WTC11 (cell line): Measurements from ENCODE around the gene AUP1. TPM values are rescaled to one million over a fixed set of nuclear protein-coding genes. Genes with fewer than 3 reads are reported as not detected.

ENCODE experiments used
- CREB1 ChIP-seq: sonication (generic); formaldehyde crosslinking; IDR thresholded peaks from 2 replicates; pipeline ENCODE4 v1.8.0; 2023; ENCODE audit warnings: mild to moderate bottlenecking, missing genetic modification reagents
- GABPB1 ChIP-seq: sonication (generic); formaldehyde crosslinking; IDR thresholded peaks from 2 replicates; pipeline ENCODE4 v1.8.1; 2023; ENCODE audit warnings: mild to moderate bottlenecking, missing genetic modification reagents
- GRHL2 ChIP-seq: fragments of 250-450 bp; sonication (Bioruptor Pico); IDR thresholded peaks from 2 replicates; pipeline ENCODE4 v1.8.0; 2022; ENCODE audit warnings: mild to moderate bottlenecking, moderate library complexity; ENCODE audit not compliant: insufficient replicate concordance, severe bottlenecking
- IRF2 ChIP-seq: sonication (generic); formaldehyde crosslinking; IDR thresholded peaks from 2 replicates; pipeline ENCODE4 v1.8.0; 2022; ENCODE audit warnings: low read depth, missing genetic modification reagents, borderline replicate concordance
- JAZF1 ChIP-seq: fragments of 250-450 bp; sonication (Bioruptor Pico); IDR thresholded peaks from 2 replicates; pipeline ENCODE4 v1.9.0; 2021; ENCODE audit warnings: moderate library complexity, mild to moderate bottlenecking, inconsistent platforms
- MXD4 ChIP-seq: fragments of 250-450 bp; sonication (Bioruptor Pico); IDR thresholded peaks from 2 replicates; pipeline ENCODE4 v1.8.0; 2021; ENCODE audit warnings: mild to moderate bottlenecking, moderate library complexity, borderline replicate concordance
- OVOL2 ChIP-seq: fragments of 250-450 bp; sonication (Bioruptor Pico); IDR thresholded peaks from 2 replicates; pipeline ENCODE4 v1.9.0; 2021; ENCODE audit warnings: mild to moderate bottlenecking, borderline replicate concordance
- ZNF416 ChIP-seq: fragments of 250-450 bp; sonication (Bioruptor Pico); IDR thresholded peaks from 2 replicates; pipeline ENCODE4 v1.9.0; 2021; ENCODE audit warnings: mild to moderate bottlenecking, inconsistent platforms
- total RNA-seq: library from RNA; stranded (reverse); gene quantifications from 3 replicates; pipeline ENCODE4 v1.2.3, GENCODE V29; 2021
- TF ChIP-seq, protein P1 (sequence below): fragments of 200-600 bp; IDR thresholded peaks from 2 replicates; pipeline ENCODE4 v1.8.0; 2022; ENCODE audit warnings: antibody characterized with exemption
- TF ChIP-seq, protein P2 (sequence below): sonication (generic); formaldehyde crosslinking; IDR thresholded peaks from 2 replicates; pipeline ENCODE4 v1.8.0; 2022; ENCODE audit warnings: missing genetic modification reagents
- TF ChIP-seq, protein P3 (sequence below): sonication (generic); formaldehyde crosslinking; IDR thresholded peaks from 2 replicates; pipeline ENCODE4 v1.8.1; 2023; ENCODE audit warnings: mild to moderate bottlenecking, missing genetic modification reagents, moderate library complexity
- TF ChIP-seq, protein P4 (sequence below): sonication (generic); formaldehyde crosslinking; conservative IDR thresholded peaks from 2 replicates; pipeline ENCODE4 v1.8.1; 2022; ENCODE audit warnings: mild to moderate bottlenecking, missing genetic modification reagents
- TF ChIP-seq, protein P5 (sequence below): fragments of 250-450 bp; sonication (Bioruptor Pico); IDR thresholded peaks from 2 replicates; pipeline ENCODE4 v2.1.2; 2022; ENCODE audit warnings: mild to moderate bottlenecking, moderate library complexity
- TF ChIP-seq, protein P6 (sequence below): sonication (generic); formaldehyde crosslinking; IDR thresholded peaks from 2 replicates; pipeline ENCODE4 v1.8.0; 2022; ENCODE audit warnings: mild to moderate bottlenecking, missing genetic modification reagents
- TF ChIP-seq, protein P7 (sequence below): sonication (generic); formaldehyde crosslinking; IDR thresholded peaks from 2 replicates; pipeline ENCODE4 v1.8.1; 2023; ENCODE audit warnings: mild to moderate bottlenecking, missing genetic modification reagents
- TF ChIP-seq, protein P8 (sequence below): fragments of 250-450 bp; sonication (Bioruptor Pico); IDR thresholded peaks from 2 replicates; pipeline ENCODE4 v1.9.0; 2021; ENCODE audit warnings: mild to moderate bottlenecking, borderline replicate concordance
- TF ChIP-seq, protein P9 (sequence below): sonication (generic); formaldehyde crosslinking; IDR thresholded peaks from 2 replicates; pipeline ENCODE4 v1.8.1; 2022; ENCODE audit warnings: low read depth, missing genetic modification reagents, borderline replicate concordance
- TF ChIP-seq, protein P10 (sequence below): sonication (generic); formaldehyde crosslinking; IDR thresholded peaks from 2 replicates; pipeline ENCODE4 v1.8.1; 2023; ENCODE audit warnings: mild to moderate bottlenecking, missing genetic modification reagents

The AUP1 gene
- total RNA-seq, 1 experiment from 2014 or later = 84.9 TPM

DNA sequence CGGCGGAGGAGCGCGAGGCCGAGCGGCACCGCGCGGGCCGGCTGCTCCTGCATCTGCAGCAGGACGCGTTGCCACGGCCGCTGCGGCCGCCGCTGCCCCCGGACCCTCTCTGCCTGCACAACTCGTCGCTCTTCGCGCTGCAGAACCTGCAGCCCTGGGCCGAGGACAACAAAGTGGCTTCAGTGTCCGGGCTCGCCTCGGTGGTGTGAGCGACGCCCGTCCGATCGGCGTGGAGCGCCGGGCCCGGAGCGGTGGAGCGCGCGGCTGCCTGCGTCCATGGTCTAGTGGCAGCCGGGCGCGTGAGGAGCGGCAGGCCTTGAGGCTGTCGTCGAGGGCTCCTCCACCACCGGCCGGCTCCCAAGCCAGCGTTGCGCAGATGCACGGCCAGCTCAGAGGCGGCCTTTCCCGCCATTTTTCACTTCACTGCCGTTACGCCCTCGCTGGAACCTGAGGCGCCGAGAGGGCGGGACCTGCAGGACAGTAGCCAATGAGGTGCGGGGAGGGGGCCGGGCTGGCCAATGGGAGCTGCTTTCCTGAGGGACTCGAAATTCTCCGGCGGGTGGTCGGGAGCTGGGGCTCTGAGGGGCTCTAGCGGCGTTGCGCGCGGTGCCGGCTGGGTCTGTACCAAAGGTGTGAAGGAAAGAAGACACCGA is 13.4 kb downstream of the AUP1 start (continued):
- TF ChIP-seq GABPB1 (CRISPR knock-in tag) (no peak), GRHL2 (CRISPR knock-in tag) (no peak), MXD4 (no peak), OVOL2 (CRISPR knock-in tag) (no peak), IRF2 (CRISPR knock-in tag) (no peak), JAZF1 (CRISPR knock-in tag) (no peak), ZNF416 (CRISPR knock-in tag) (no peak), CREB1 (CRISPR knock-in tag) (peak; percentile 93)
- TF ChIP-seq, protein P1, sequence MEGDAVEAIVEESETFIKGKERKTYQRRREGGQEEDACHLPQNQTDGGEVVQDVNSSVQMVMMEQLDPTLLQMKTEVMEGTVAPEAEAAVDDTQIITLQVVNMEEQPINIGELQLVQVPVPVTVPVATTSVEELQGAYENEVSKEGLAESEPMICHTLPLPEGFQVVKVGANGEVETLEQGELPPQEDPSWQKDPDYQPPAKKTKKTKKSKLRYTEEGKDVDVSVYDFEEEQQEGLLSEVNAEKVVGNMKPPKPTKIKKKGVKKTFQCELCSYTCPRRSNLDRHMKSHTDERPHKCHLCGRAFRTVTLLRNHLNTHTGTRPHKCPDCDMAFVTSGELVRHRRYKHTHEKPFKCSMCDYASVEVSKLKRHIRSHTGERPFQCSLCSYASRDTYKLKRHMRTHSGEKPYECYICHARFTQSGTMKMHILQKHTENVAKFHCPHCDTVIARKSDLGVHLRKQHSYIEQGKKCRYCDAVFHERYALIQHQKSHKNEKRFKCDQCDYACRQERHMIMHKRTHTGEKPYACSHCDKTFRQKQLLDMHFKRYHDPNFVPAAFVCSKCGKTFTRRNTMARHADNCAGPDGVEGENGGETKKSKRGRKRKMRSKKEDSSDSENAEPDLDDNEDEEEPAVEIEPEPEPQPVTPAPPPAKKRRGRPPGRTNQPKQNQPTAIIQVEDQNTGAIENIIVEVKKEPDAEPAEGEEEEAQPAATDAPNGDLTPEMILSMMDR = no peak
- TF ChIP-seq, protein P2, sequence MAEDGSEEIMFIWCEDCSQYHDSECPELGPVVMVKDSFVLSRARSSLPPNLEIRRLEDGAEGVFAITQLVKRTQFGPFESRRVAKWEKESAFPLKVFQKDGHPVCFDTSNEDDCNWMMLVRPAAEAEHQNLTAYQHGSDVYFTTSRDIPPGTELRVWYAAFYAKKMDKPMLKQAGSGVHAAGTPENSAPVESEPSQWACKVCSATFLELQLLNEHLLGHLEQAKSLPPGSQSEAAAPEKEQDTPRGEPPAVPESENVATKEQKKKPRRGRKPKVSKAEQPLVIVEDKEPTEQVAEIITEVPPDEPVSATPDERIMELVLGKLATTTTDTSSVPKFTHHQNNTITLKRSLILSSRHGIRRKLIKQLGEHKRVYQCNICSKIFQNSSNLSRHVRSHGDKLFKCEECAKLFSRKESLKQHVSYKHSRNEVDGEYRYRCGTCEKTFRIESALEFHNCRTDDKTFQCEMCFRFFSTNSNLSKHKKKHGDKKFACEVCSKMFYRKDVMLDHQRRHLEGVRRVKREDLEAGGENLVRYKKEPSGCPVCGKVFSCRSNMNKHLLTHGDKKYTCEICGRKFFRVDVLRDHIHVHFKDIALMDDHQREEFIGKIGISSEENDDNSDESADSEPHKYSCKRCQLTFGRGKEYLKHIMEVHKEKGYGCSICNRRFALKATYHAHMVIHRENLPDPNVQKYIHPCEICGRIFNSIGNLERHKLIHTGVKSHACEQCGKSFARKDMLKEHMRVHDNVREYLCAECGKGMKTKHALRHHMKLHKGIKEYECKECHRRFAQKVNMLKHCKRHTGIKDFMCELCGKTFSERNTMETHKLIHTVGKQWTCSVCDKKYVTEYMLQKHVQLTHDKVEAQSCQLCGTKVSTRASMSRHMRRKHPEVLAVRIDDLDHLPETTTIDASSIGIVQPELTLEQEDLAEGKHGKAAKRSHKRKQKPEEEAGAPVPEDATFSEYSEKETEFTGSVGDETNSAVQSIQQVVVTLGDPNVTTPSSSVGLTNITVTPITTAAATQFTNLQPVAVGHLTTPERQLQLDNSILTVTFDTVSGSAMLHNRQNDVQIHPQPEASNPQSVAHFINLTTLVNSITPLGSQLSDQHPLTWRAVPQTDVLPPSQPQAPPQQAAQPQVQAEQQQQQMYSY (CRISPR knock-in tag) = peak; percentile 48
- TF ChIP-seq, protein P3, sequence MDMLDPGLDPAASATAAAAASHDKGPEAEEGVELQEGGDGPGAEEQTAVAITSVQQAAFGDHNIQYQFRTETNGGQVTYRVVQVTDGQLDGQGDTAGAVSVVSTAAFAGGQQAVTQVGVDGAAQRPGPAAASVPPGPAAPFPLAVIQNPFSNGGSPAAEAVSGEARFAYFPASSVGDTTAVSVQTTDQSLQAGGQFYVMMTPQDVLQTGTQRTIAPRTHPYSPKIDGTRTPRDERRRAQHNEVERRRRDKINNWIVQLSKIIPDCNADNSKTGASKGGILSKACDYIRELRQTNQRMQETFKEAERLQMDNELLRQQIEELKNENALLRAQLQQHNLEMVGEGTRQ (CRISPR knock-in tag) = no peak
- TF ChIP-seq, protein P4, sequence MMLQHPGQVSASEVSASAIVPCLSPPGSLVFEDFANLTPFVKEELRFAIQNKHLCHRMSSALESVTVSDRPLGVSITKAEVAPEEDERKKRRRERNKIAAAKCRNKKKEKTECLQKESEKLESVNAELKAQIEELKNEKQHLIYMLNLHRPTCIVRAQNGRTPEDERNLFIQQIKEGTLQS (CRISPR knock-in tag) = no peak; the same call in 1 of the 2 replicates
- TF ChIP-seq, protein P5, sequence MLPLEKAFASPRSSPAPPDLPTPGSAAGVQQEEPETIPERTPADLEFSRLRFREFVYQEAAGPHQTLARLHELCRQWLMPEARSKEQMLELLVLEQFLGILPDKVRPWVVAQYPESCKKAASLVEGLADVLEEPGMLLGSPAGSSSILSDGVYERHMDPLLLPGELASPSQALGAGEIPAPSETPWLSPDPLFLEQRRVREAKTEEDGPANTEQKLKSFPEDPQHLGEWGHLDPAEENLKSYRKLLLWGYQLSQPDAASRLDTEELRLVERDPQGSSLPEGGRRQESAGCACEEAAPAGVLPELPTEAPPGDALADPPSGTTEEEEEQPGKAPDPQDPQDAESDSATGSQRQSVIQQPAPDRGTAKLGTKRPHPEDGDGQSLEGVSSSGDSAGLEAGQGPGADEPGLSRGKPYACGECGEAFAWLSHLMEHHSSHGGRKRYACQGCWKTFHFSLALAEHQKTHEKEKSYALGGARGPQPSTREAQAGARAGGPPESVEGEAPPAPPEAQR (CRISPR knock-in tag) = no peak
- TF ChIP-seq, protein P6, sequence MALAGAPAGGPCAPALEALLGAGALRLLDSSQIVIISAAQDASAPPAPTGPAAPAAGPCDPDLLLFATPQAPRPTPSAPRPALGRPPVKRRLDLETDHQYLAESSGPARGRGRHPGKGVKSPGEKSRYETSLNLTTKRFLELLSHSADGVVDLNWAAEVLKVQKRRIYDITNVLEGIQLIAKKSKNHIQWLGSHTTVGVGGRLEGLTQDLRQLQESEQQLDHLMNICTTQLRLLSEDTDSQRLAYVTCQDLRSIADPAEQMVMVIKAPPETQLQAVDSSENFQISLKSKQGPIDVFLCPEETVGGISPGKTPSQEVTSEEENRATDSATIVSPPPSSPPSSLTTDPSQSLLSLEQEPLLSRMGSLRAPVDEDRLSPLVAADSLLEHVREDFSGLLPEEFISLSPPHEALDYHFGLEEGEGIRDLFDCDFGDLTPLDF (CRISPR knock-in tag) = peak; percentile 96
- TF ChIP-seq, protein P7, sequence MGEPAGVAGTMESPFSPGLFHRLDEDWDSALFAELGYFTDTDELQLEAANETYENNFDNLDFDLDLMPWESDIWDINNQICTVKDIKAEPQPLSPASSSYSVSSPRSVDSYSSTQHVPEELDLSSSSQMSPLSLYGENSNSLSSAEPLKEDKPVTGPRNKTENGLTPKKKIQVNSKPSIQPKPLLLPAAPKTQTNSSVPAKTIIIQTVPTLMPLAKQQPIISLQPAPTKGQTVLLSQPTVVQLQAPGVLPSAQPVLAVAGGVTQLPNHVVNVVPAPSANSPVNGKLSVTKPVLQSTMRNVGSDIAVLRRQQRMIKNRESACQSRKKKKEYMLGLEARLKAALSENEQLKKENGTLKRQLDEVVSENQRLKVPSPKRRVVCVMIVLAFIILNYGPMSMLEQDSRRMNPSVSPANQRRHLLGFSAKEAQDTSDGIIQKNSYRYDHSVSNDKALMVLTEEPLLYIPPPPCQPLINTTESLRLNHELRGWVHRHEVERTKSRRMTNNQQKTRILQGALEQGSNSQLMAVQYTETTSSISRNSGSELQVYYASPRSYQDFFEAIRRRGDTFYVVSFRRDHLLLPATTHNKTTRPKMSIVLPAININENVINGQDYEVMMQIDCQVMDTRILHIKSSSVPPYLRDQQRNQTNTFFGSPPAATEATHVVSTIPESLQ (CRISPR knock-in tag) = 0 out of 2 replicates have a peak, but pooled peaks have one; percentile 48
- TF ChIP-seq, protein P8, sequence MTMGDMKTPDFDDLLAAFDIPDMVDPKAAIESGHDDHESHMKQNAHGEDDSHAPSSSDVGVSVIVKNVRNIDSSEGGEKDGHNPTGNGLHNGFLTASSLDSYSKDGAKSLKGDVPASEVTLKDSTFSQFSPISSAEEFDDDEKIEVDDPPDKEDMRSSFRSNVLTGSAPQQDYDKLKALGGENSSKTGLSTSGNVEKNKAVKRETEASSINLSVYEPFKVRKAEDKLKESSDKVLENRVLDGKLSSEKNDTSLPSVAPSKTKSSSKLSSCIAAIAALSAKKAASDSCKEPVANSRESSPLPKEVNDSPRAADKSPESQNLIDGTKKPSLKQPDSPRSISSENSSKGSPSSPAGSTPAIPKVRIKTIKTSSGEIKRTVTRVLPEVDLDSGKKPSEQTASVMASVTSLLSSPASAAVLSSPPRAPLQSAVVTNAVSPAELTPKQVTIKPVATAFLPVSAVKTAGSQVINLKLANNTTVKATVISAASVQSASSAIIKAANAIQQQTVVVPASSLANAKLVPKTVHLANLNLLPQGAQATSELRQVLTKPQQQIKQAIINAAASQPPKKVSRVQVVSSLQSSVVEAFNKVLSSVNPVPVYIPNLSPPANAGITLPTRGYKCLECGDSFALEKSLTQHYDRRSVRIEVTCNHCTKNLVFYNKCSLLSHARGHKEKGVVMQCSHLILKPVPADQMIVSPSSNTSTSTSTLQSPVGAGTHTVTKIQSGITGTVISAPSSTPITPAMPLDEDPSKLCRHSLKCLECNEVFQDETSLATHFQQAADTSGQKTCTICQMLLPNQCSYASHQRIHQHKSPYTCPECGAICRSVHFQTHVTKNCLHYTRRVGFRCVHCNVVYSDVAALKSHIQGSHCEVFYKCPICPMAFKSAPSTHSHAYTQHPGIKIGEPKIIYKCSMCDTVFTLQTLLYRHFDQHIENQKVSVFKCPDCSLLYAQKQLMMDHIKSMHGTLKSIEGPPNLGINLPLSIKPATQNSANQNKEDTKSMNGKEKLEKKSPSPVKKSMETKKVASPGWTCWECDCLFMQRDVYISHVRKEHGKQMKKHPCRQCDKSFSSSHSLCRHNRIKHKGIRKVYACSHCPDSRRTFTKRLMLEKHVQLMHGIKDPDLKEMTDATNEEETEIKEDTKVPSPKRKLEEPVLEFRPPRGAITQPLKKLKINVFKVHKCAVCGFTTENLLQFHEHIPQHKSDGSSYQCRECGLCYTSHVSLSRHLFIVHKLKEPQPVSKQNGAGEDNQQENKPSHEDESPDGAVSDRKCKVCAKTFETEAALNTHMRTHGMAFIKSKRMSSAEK (CRISPR knock-in tag) = no peak
- TF ChIP-seq, protein P9, sequence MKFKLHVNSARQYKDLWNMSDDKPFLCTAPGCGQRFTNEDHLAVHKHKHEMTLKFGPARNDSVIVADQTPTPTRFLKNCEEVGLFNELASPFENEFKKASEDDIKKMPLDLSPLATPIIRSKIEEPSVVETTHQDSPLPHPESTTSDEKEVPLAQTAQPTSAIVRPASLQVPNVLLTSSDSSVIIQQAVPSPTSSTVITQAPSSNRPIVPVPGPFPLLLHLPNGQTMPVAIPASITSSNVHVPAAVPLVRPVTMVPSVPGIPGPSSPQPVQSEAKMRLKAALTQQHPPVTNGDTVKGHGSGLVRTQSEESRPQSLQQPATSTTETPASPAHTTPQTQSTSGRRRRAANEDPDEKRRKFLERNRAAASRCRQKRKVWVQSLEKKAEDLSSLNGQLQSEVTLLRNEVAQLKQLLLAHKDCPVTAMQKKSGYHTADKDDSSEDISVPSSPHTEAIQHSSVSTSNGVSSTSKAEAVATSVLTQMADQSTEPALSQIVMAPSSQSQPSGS = 0 out of 2 replicates have a peak, but pooled peaks have one; percentile 76
- TF ChIP-seq, protein P10, sequence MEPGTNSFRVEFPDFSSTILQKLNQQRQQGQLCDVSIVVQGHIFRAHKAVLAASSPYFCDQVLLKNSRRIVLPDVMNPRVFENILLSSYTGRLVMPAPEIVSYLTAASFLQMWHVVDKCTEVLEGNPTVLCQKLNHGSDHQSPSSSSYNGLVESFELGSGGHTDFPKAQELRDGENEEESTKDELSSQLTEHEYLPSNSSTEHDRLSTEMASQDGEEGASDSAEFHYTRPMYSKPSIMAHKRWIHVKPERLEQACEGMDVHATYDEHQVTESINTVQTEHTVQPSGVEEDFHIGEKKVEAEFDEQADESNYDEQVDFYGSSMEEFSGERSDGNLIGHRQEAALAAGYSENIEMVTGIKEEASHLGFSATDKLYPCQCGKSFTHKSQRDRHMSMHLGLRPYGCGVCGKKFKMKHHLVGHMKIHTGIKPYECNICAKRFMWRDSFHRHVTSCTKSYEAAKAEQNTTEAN (CRISPR knock-in tag) = peak; percentile 64; the same call in 1 of the 2 replicates
